Ishikawa (cell line): ENCODE measurements around the gene CRTC3.

Experiments used
- CEBPB ChIP-seq: IDR thresholded peaks from 2 replicates; pipeline ENCODE4 v1.6.1; 2012
- CREB1 ChIP-seq: IDR thresholded peaks from 2 replicates; pipeline ENCODE4 v1.6.1; 2012; ENCODE audit warnings: low read depth
- EGR1 ChIP-seq: IDR thresholded peaks from 2 replicates; pipeline ENCODE4 v1.6.1; 2012
- EP300 ChIP-seq: IDR thresholded peaks from 2 replicates; pipeline ENCODE4 v1.6.1; 2012; ENCODE audit warnings: borderline replicate concordance
- FOXM1 ChIP-seq: IDR thresholded peaks from 2 replicates; pipeline ENCODE4 v1.6.1; 2012; ENCODE audit warnings: low read depth, borderline replicate concordance
- NFIC ChIP-seq: IDR thresholded peaks from 2 replicates; pipeline ENCODE4 v1.6.1; 2012
- RAD21 ChIP-seq: IDR thresholded peaks from 2 replicates; pipeline ENCODE4 v1.6.1; 2012; ENCODE audit warnings: low read depth
- TAF1 ChIP-seq: IDR thresholded peaks from 2 replicates; pipeline ENCODE4 v1.6.1; 2012; ENCODE audit warnings: low read depth, mild to moderate bottlenecking
- TCF12 ChIP-seq: IDR thresholded peaks from 2 replicates; pipeline ENCODE4 v1.6.1; 2012; ENCODE audit warnings: low read depth
- TEAD4 ChIP-seq: IDR thresholded peaks from 2 replicates; pipeline ENCODE4 v1.6.1; 2012
- YY1 ChIP-seq: IDR thresholded peaks from 2 replicates; pipeline ENCODE4 v1.6.1; 2012; ENCODE audit warnings: low read depth
- ZBTB7A ChIP-seq: IDR thresholded peaks from 2 replicates; pipeline ENCODE4 v1.6.1; 2012; ENCODE audit warnings: low read depth
- TF ChIP-seq, protein P1 (sequence below): IDR thresholded peaks from 2 replicates; pipeline ENCODE4 v1.6.1; 2012
- TF ChIP-seq, protein P2 (sequence below): IDR thresholded peaks from 2 replicates; pipeline ENCODE4 v1.6.1; 2012; ENCODE audit warnings: low read depth, mild to moderate bottlenecking
- TF ChIP-seq, protein P3 (sequence below): IDR thresholded peaks from 2 replicates; pipeline ENCODE4 v1.6.1; 2012

Gene CRTC3

DNA sequence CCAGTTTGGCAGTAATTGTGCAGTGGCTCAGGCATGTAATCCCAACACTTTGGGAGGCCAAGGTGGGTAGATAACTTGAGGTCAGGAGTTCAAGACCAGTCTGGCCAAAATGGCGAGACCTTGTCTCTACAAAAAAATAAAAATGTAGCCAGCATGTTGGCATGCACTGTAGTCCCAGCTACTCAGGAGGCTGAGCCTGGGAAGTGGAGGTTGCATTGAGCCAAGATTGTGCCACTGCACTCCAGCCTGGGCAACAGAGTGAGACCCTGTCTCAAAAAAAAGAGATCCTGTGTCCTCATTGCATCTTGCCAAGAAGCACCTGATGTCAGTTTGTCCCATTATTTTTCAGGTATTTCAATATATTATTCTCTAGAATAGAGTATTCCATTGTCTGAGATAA, 61.8 kb downstream of the CRTC3 start:
- TF ChIP-seq TCF12 (no peak), TEAD4 (no peak), FOXM1 (no peak), NFIC (no peak), YY1 (no peak), ZBTB7A (no peak), CREB1 (no peak), CEBPB (no peak), EGR1 (no peak), RAD21 (no peak), TAF1 (no peak), EP300 (no peak)
- TF ChIP-seq, protein P1, sequence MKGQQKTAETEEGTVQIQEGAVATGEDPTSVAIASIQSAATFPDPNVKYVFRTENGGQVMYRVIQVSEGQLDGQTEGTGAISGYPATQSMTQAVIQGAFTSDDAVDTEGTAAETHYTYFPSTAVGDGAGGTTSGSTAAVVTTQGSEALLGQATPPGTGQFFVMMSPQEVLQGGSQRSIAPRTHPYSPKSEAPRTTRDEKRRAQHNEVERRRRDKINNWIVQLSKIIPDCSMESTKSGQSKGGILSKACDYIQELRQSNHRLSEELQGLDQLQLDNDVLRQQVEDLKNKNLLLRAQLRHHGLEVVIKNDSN = no peak
- TF ChIP-seq, protein P2, sequence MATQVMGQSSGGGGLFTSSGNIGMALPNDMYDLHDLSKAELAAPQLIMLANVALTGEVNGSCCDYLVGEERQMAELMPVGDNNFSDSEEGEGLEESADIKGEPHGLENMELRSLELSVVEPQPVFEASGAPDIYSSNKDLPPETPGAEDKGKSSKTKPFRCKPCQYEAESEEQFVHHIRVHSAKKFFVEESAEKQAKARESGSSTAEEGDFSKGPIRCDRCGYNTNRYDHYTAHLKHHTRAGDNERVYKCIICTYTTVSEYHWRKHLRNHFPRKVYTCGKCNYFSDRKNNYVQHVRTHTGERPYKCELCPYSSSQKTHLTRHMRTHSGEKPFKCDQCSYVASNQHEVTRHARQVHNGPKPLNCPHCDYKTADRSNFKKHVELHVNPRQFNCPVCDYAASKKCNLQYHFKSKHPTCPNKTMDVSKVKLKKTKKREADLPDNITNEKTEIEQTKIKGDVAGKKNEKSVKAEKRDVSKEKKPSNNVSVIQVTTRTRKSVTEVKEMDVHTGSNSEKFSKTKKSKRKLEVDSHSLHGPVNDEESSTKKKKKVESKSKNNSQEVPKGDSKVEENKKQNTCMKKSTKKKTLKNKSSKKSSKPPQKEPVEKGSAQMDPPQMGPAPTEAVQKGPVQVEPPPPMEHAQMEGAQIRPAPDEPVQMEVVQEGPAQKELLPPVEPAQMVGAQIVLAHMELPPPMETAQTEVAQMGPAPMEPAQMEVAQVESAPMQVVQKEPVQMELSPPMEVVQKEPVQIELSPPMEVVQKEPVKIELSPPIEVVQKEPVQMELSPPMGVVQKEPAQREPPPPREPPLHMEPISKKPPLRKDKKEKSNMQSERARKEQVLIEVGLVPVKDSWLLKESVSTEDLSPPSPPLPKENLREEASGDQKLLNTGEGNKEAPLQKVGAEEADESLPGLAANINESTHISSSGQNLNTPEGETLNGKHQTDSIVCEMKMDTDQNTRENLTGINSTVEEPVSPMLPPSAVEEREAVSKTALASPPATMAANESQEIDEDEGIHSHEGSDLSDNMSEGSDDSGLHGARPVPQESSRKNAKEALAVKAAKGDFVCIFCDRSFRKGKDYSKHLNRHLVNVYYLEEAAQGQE = no peak
- TF ChIP-seq, protein P3, sequence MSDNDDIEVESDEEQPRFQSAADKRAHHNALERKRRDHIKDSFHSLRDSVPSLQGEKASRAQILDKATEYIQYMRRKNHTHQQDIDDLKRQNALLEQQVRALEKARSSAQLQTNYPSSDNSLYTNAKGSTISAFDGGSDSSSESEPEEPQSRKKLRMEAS = no peak

DNA sequence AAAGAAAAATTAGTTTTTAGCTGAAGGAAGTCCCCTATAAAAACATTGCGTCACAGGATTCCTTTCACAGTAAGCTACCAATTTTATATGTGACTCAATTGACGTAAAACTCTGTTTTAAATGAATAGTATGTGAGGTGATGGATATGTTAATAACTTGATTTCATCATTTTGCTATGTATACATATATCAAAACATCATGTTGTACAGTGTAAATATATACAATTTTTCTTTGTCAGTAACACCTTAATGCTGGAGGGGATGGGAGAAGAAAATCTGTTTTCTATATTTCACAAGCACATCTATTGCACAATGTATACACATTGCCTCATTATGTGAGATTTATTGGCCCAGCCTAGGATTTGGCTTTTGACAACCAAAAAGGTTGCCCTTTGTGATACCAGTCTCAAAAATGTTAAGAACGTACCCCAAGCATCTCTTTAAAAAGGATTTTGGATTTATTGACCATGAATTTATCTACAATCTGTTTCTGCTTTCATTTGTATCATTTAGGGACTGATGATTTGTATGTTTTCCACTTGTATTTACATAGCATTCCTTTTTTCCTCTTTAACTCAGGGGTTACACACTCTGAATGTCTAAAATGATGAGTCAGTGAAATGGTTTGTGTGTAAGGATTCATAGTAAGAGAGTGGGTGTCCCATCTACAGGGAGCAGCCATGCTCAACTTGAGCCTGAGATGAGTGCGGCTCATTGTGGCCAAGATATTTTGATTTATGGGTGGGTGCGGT, 62.6 kb downstream of the CRTC3 start:
- TF ChIP-seq, protein P1 = no peak
- peak; percentile 74; the same call in 1 of the 2 replicates for TF ChIP-seq CEBPB

DNA sequence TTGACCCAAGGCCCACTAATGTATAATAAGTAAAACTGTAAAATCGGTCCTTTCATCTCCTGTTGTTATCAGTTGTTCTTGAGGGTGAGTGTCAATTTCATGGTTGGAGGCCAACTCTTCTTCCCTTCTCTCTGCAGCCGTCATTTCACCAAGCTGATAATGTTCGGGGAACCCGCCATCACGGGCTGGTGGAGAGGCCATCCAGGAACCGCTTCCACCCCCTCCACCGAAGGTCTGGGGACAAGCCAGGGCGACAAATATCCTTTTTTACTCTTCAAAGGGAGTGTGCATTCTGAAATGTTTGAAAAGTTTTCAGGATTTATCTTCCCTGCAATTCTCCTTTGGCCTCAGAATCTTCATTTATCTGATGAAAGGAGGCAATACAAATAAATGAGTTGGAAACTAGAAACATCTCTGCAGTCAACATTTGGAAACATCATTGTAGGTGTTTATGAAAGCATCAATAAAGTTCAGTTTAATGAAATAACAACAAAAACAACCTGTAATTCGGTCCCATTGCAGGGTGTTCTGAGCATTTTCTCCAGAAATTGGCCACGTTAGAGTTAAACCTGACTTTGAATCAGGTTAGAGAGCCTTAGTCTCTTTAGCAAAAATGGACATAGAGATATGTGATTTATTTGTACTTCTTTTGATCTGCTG, 63.9 kb downstream of the CRTC3 start:
- TF ChIP-seq ZBTB7A (no peak), TEAD4 (no peak)

DNA sequence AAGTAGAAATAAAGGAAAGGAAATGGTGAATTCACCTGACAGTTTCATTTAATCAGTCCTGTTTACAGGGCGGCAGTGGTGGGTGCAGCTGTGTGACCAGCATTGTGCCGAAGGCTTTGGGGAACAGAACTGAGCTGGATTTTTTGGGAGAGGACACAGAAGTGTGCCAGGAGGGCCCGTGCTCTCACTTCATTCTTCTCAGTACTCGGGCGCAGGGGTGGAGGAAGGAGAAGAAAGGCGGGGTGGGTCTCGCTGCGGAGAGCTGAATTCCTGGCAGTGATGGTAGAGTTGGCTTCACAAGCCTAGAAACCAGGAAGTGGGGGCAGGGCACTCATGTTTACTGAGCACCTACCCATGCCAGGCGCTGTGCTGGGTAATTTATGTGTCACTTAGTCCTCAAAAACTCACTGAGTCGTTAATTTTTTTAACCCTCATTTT, 64.6 kb downstream of the CRTC3 start:
- TF ChIP-seq TEAD4 (no peak), YY1 (no peak), ZBTB7A (no peak), RAD21 (no peak), FOXM1 (no peak), CEBPB (no peak), CREB1 (no peak), NFIC (no peak)
- TF ChIP-seq, protein P3 = no peak

DNA sequence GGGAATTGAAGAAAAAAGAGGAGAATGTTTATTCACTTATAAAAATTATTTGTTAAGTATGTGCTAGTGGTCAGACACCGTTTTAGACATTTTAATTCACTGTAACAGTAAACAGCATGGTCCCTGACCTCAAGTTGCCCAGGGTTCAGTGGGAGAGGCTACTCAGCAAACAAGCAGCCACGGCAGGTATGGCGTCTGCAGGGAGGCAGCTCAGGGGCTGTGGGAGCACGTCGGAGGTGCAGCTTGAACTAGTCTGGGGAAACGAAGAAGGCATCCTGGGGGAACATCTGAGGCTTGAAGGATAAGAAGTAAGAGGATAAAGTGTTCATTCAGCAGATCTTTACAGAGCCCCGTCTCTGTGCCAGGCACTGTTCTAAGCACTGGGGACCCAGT, 66.0 kb downstream of the CRTC3 start:
- TF ChIP-seq YY1 (no peak), CREB1 (no peak), FOXM1 (no peak), ZBTB7A (no peak), CEBPB (no peak), EGR1 (no peak), RAD21 (no peak), TAF1 (no peak), TCF12 (no peak), EP300 (no peak), NFIC (no peak), TEAD4 (no peak)
- TF ChIP-seq, protein P3 = no peak
- TF ChIP-seq, protein P2 = no peak

DNA sequence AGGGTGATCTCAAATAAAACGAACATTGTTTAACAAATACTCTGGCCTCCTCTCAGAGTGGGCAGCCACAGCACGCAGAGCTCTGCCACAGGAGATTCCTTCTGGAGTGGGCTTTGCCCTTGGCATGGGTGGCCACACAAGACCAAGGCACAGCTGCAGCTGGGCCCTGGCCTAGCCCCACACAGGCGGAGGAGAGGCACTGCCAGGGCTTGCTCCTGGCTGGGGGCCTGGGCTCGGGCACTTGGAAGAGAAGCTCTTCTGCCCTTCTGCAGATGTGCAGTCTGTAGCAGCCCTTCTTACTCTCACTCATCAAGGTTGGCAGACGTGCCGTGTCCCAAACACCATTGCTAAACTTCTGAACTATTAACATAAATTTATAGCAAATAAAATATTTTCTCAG, 67.2 kb downstream of the CRTC3 start:
- TF ChIP-seq FOXM1 (no peak), YY1 (no peak), TAF1 (no peak), CEBPB (no peak), ZBTB7A (no peak), EGR1 (no peak), EP300 (no peak)
